ENCODE results near the gene QSOX1.

GRCh38 chr1:180185971-180186645 lies 31.4 kb downstream of the QSOX1 start:
- TF ChIP-seq, protein P1, sequence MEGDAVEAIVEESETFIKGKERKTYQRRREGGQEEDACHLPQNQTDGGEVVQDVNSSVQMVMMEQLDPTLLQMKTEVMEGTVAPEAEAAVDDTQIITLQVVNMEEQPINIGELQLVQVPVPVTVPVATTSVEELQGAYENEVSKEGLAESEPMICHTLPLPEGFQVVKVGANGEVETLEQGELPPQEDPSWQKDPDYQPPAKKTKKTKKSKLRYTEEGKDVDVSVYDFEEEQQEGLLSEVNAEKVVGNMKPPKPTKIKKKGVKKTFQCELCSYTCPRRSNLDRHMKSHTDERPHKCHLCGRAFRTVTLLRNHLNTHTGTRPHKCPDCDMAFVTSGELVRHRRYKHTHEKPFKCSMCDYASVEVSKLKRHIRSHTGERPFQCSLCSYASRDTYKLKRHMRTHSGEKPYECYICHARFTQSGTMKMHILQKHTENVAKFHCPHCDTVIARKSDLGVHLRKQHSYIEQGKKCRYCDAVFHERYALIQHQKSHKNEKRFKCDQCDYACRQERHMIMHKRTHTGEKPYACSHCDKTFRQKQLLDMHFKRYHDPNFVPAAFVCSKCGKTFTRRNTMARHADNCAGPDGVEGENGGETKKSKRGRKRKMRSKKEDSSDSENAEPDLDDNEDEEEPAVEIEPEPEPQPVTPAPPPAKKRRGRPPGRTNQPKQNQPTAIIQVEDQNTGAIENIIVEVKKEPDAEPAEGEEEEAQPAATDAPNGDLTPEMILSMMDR (conservative IDR thresholded peaks at IDR 0.05) = no peak
- TF ChIP-seq EZH2 (IDR thresholded peaks at IDR 0.05; ENCODE audit: low read depth) = no peak
